HCT116 (cell line): ENCODE results near the gene AMN. TPM values are rescaled to one million over a fixed set of nuclear protein-coding genes. Genes with fewer than 3 reads are reported as not detected.

Experiments used
- ATAC-seq: fragments of 200-7000 bp; cut with Tn5 transposase; 2 replicates; pipeline ENCODE4 v1.9.1; 2020; ENCODE audit warnings: mild to moderate bottlenecking, moderate library complexity
- BruUV-seq: library from RNA; stranded (reverse); fragments of 400-500 nt; replicated peaks from 2 replicates; lab custom pipeline; 2021; lab: Mats Ljungman, UMichigan
- CTCF ChIA-PET: fragments of 300-600 bp; sonication (Branson Sonifier 250); formaldehyde crosslinking; loops from one replicate; lab custom pipeline; 2021; ENCODE audit warnings: antibody characterized with exemption; lab: Charles Lee
- POLR2A ChIA-PET: fragments of 300-600, 350-600 bp; sonication (Branson Sonifier 250); formaldehyde crosslinking; loops from one replicate; lab custom pipeline; 2021; ENCODE audit warnings: antibody characterized with exemption; lab: Charles Lee
- RAD21 ChIA-PET, 2 experiments: fragments of 300-600 bp; sonication (Branson Sonifier 250); formaldehyde crosslinking; loops; one replicate each; lab custom pipeline; 2023; ENCODE audit warnings: low total read pairs in 2 of 2; ENCODE audit not compliant: uncharacterized antibody in 2 of 2, unreplicated experiment in 2 of 2, low non-redundant PET in 1 of 2; lab: Charles Lee
- DNase-seq: peaks from one replicate; pipeline ENCODE4 v3.0.0-alpha.2; 2010; ENCODE audit warnings: low read depth, low spot score
- H2AFZ ChIP-seq: fragments of 200-600 bp; shearing (Covaris generic), sonication (generic); 2 replicates; pipeline ENCODE4 v1.6.1; 2017; ENCODE audit warnings: low read depth, mixed run types, mixed read lengths, antibody characterized with exemption, low read length; ENCODE audit not compliant: poor library complexity, severe bottlenecking
- H3K27ac ChIP-seq: 2 replicates; pipeline ENCODE4 v1.5.1; 2012; ENCODE audit warnings: low read depth, low read length
- H3K27me3 ChIP-seq: fragments of 200-600 bp; sonication (generic); 2 replicates; pipeline ENCODE4 v1.6.1; 2016; ENCODE audit warnings: mixed run types, low read length, mixed read lengths; ENCODE audit not compliant: insufficient read depth
- H3K36me3 ChIP-seq, 2 experiments: fragments of 200-500 bp in 1 of 2; fragments of 200-600 bp in 1 of 2; sonication (Bioruptor generic) in 1 of 2; sonication (generic) in 1 of 2; 2 replicates each; pipeline versions ENCODE4 v1.5.1 to v1.6.1; 2014 to 2016; ENCODE audit warnings: low read length in 2 of 2, inconsistent platforms in 1 of 2, mixed read lengths in 1 of 2, mixed run types in 1 of 2; ENCODE audit not compliant: insufficient read depth in 2 of 2, control insufficient read depth in 1 of 2
- H3K4me1 ChIP-seq, 2 experiments: fragments of 200-600 bp in 1 of 2; sonication (generic) in 1 of 2; 2 replicates each; pipeline versions ENCODE4 v1.5.1 to v1.6.1; 2012 to 2017; ENCODE audit warnings: low read length in 2 of 2, inconsistent platforms in 1 of 2, mild to moderate bottlenecking in 1 of 2, mixed read lengths in 1 of 2, mixed run types in 1 of 2, moderate library complexity in 1 of 2; ENCODE audit not compliant: insufficient read depth in 2 of 2, control insufficient read depth in 1 of 2
- H3K4me2 ChIP-seq: fragments of 200-600 bp; sonication (generic); 2 replicates; pipeline ENCODE4 v1.6.1; 2017; ENCODE audit warnings: mixed run types, low read length, mixed read lengths
- H3K4me3 ChIP-seq, 2 experiments: fragments of 200-600 bp in 1 of 2; sonication (generic) in 1 of 2; replicated peaks in 1 of 2; 2 replicates each; pipeline ENCODE4 v1.5.1; 2011 to 2016; ENCODE audit warnings: low read length in 2 of 2, control low read depth in 1 of 2, low read depth in 1 of 2, mild to moderate bottlenecking in 1 of 2, mixed read lengths in 1 of 2, mixed run types in 1 of 2
- H3K79me2 ChIP-seq: fragments of 200-600 bp; sonication (generic); 2 replicates; pipeline ENCODE4 v1.6.1; 2017; ENCODE audit warnings: mild to moderate bottlenecking, mixed run types, low read length, moderate library complexity, mixed read lengths; ENCODE audit not compliant: insufficient read depth
- H3K9ac ChIP-seq: fragments of 200-600 bp; sonication (generic); 2 replicates; pipeline ENCODE4 v1.6.1; 2016; ENCODE audit warnings: low read length, mixed read lengths
- H3K9me2 ChIP-seq: fragments of 200-600 bp; sonication (generic), shearing (Covaris generic); 2 replicates; pipeline ENCODE4 v1.6.1; 2017; ENCODE audit warnings: mixed run types, mild to moderate bottlenecking, moderate library complexity; ENCODE audit not compliant: insufficient read depth
- H3K9me3 ChIP-seq, 2 experiments: fragments of 200-500 bp in 1 of 2; fragments of 200-600 bp in 1 of 2; sonication (Bioruptor generic) in 1 of 2; sonication (generic) in 1 of 2; 2 replicates each; pipeline ENCODE4 v1.6.1; 2014 to 2017; ENCODE audit warnings: low read length in 2 of 2, mixed read lengths in 2 of 2, inconsistent platforms in 1 of 2, low read depth in 1 of 2, mild to moderate bottlenecking in 1 of 2, mixed run types in 1 of 2, moderate library complexity in 1 of 2; ENCODE audit not compliant: control insufficient read depth in 1 of 2, insufficient read depth in 1 of 2
- H4K20me1 ChIP-seq: fragments of 200-600 bp; sonication (generic), shearing (Covaris generic); 2 replicates; pipeline ENCODE4 v1.6.1; 2017; ENCODE audit warnings: mixed run types, mild to moderate bottlenecking, moderate library complexity; ENCODE audit not compliant: insufficient read depth
- CBX3 ChIP-seq: IDR thresholded peaks from 2 replicates; pipeline ENCODE4 v1.6.1; 2012; ENCODE audit warnings: low read depth
- CEBPB ChIP-seq: IDR thresholded peaks from 2 replicates; pipeline ENCODE4 v1.6.1; 2012; ENCODE audit warnings: low read depth
- EGR1 ChIP-seq: IDR thresholded peaks from 2 replicates; pipeline ENCODE4 v1.6.1; 2012; ENCODE audit warnings: low read depth
- EZH2 ChIP-seq: fragments of 200-600 bp; sonication (generic); IDR thresholded peaks from 2 replicates; pipeline ENCODE4 v1.6.1; 2017; ENCODE audit warnings: antibody characterized with exemption, mixed run types
- FOSL1 ChIP-seq: IDR thresholded peaks from 2 replicates; pipeline ENCODE4 v1.6.1; 2012; ENCODE audit warnings: low read depth
- POLR2A ChIP-seq: IDR thresholded peaks from 2 replicates; pipeline ENCODE4 v1.7.0; 2011; ENCODE audit warnings: borderline replicate concordance; ENCODE audit not compliant: insufficient read depth, insufficient read length; ENCODE audit errors: extremely low read depth
- POLR2AphosphoS5 ChIP-seq: IDR thresholded peaks from 2 replicates; pipeline ENCODE4 v1.6.1; 2011; ENCODE audit warnings: mild to moderate bottlenecking, low read depth, low read length, moderate library complexity
- RAD21 ChIP-seq: IDR thresholded peaks from 2 replicates; pipeline ENCODE4 v1.6.1; 2012; ENCODE audit warnings: low read depth, mild to moderate bottlenecking
- SRF ChIP-seq: IDR thresholded peaks from 2 replicates; pipeline ENCODE4 v1.6.1; 2012; ENCODE audit warnings: low read depth
- ZFX ChIP-seq: fragments of 450-650 bp; IDR thresholded peaks from 2 replicates; pipeline ENCODE4 v1.6.1; 2017
- intact Hi-C: fragments of 100-400 bp; cut with micrococcal nuclease; formaldehyde crosslinking; loops from 2 replicates; pipeline ENCODE4 v1.10.0; 2022
- total RNA-seq: library from RNA; stranded (reverse); gene quantifications from one replicate; pipeline ENCODE4 v1.2.1, GENCODE V29; 2021; ENCODE audit not compliant: unreplicated experiment
- TF ChIP-seq, protein P1 (sequence below): IDR thresholded peaks from 2 replicates; pipeline ENCODE4 v1.6.1; 2012
- TF ChIP-seq, protein P2 (sequence below): IDR thresholded peaks from 2 replicates; pipeline ENCODE4 v1.6.1; 2012; ENCODE audit warnings: low read depth
- TF ChIP-seq, protein P3 (sequence below), 3 experiments: fragments of 200-600 bp in 1 of 3; sonication (generic) in 1 of 3; IDR thresholded peaks in 2 of 3; conservative IDR thresholded peaks in 1 of 3; 2 replicates each; pipeline ENCODE4 v1.5.1; 2012 to 2017; ENCODE audit warnings: low read depth in 2 of 3, low read length in 2 of 3, antibody characterized with exemption in 1 of 3, borderline replicate concordance in 1 of 3, control low read depth in 1 of 3, mild to moderate bottlenecking in 1 of 3, mixed read lengths in 1 of 3, mixed run types in 1 of 3, moderate library complexity in 1 of 3; ENCODE audit not compliant: insufficient read depth in 1 of 3
- TF ChIP-seq, protein P4 (sequence below): IDR thresholded peaks from 2 replicates; pipeline ENCODE4 v1.6.1; 2012

Gene AMN
- total RNA-seq, 1 experiment from 2014 or later = 5.7 TPM

DNA sequence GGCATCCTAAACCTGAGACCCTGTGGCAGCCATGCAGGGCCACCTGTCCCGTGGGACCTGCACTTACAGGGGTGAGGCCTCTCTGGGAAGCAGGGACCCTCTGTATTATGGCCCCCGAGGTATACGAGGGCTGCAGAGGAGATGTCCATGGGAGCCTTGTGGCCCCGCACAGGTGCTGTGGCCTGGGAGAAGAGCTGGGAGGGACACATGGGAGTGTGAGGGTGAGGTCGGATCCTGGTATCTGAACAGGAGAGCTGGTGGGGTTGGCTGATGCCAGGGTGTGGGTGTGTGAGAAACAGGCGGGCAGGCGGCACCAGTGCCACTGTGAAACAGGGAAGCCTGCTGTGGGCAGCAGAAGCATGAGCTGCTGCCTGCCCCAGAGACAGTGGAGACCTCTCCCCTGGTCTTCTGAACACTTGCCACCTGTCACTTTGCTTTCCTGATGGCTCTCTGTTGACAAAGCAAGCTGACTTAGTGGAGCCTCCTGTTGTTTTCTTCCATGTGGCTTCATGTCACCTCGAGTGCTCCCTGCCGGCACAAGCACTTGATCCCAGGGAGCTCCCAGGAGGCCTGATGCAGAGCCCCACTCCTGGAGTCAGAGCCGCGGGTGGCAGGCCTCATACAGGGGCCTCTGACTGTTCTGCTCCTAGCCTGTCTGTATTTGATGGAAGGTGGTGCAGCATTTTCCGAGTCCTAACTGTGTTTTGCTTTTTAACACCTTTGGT, 19.8 kb upstream of the AMN start:
- ChIA-PET RAD21 (no interaction called here), CTCF (no interaction called here), POLR2A (no interaction called here)
- no peaks in the 10 kb centered on the region for H4K20me1 ChIP-seq
- H3K4me3 ChIP-seq = no peak overlapping the region
- no peak overlapping the region for H2AFZ ChIP-seq
- no peak overlapping the region for H3K4me2 ChIP-seq
- H3K9me3 ChIP-seq = no peaks in the 10 kb centered on the region
- peaks cover 0 to 17% of the 10 kb centered on the region in 2 experiments; a peak in 2 of 4 replicates for H3K36me3 ChIP-seq
- H3K4me1 ChIP-seq = no peaks in the 10 kb centered on the region
- H3K27ac ChIP-seq = no peak overlapping the region
- no peaks in the 10 kb centered on the region for H3K27me3 ChIP-seq
- ATAC-seq (no peak), DNase-seq (no peak)
- no peaks in the 10 kb centered on the region for H3K9me2 ChIP-seq
- no peaks in the 10 kb centered on the region for H3K79me2 ChIP-seq
- H3K9ac ChIP-seq = no peak overlapping the region
- no TSS peak for BruUV-seq
- TF ChIP-seq, protein P1, sequence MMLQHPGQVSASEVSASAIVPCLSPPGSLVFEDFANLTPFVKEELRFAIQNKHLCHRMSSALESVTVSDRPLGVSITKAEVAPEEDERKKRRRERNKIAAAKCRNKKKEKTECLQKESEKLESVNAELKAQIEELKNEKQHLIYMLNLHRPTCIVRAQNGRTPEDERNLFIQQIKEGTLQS = no peak
- no peak for TF ChIP-seq POLR2AphosphoS5
- intact Hi-C loops = no loop called here

DNA sequence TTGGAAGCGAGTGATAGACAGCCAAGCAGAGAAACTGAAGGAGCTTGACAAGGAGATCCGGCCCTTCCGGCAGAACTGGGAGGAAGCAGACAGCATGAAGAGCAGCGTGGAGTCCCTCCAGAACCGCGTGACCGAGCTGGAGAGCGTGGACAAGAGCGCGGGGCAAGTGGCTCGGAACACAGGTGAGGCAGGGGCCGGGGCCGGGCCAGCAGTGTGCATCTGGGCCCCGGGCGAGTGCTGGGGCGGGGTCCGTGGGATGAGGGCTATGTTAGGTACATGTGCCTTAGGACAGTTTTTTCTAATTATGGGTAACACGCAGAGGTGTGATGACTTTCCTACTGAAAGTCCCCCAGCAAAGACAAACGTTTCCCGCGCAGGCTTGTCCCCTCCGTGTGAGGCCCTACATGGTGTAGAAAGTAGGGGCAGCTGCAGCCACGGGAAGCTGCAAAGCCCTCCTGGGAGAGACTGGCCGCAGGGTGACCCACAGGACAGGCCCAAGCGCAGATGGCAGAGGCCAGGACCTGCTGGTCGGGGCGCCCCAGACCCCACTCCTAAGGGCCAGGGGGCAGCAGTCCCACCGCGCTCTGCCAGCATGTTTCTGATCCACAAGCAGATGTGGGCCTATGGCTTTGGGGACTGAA, 19.1 kb upstream of the AMN start:
- ChIA-PET POLR2A (no interaction called here), CTCF (no interaction called here), RAD21 (no interaction called here)
- peaks cover 0 to 15% of the 10 kb centered on the region in 2 experiments; a peak in 2 of 4 replicates for H3K36me3 ChIP-seq
- BruUV-seq = no TSS peak
- ATAC-seq (no peak), DNase-seq (no peak)
- H3K9ac ChIP-seq = no peak overlapping the region
- intact Hi-C loops = no loop called here
- H3K9me3 ChIP-seq = no peaks in the 10 kb centered on the region
- no peaks in the 10 kb centered on the region for H3K4me1 ChIP-seq
- no peak overlapping the region for H2AFZ ChIP-seq
- no peaks in the 10 kb centered on the region for H3K79me2 ChIP-seq
- H4K20me1 ChIP-seq = no peaks in the 10 kb centered on the region
- H3K4me3 ChIP-seq = no peak overlapping the region
- no peak overlapping the region for H3K27ac ChIP-seq
- no peaks in the 10 kb centered on the region for H3K27me3 ChIP-seq
- no peaks in the 10 kb centered on the region for H3K9me2 ChIP-seq
- no peak overlapping the region for H3K4me2 ChIP-seq
- TF ChIP-seq RAD21 (no peak), CEBPB (no peak), ZFX (no peak), EGR1 (no peak), CBX3 (no peak), POLR2A (no peak), FOSL1 (no peak), EZH2 (no peak), SRF (no peak)
- TF ChIP-seq, protein P1 = no peak
- TF ChIP-seq, protein P2, sequence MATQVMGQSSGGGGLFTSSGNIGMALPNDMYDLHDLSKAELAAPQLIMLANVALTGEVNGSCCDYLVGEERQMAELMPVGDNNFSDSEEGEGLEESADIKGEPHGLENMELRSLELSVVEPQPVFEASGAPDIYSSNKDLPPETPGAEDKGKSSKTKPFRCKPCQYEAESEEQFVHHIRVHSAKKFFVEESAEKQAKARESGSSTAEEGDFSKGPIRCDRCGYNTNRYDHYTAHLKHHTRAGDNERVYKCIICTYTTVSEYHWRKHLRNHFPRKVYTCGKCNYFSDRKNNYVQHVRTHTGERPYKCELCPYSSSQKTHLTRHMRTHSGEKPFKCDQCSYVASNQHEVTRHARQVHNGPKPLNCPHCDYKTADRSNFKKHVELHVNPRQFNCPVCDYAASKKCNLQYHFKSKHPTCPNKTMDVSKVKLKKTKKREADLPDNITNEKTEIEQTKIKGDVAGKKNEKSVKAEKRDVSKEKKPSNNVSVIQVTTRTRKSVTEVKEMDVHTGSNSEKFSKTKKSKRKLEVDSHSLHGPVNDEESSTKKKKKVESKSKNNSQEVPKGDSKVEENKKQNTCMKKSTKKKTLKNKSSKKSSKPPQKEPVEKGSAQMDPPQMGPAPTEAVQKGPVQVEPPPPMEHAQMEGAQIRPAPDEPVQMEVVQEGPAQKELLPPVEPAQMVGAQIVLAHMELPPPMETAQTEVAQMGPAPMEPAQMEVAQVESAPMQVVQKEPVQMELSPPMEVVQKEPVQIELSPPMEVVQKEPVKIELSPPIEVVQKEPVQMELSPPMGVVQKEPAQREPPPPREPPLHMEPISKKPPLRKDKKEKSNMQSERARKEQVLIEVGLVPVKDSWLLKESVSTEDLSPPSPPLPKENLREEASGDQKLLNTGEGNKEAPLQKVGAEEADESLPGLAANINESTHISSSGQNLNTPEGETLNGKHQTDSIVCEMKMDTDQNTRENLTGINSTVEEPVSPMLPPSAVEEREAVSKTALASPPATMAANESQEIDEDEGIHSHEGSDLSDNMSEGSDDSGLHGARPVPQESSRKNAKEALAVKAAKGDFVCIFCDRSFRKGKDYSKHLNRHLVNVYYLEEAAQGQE = no peak
- TF ChIP-seq, protein P3, sequence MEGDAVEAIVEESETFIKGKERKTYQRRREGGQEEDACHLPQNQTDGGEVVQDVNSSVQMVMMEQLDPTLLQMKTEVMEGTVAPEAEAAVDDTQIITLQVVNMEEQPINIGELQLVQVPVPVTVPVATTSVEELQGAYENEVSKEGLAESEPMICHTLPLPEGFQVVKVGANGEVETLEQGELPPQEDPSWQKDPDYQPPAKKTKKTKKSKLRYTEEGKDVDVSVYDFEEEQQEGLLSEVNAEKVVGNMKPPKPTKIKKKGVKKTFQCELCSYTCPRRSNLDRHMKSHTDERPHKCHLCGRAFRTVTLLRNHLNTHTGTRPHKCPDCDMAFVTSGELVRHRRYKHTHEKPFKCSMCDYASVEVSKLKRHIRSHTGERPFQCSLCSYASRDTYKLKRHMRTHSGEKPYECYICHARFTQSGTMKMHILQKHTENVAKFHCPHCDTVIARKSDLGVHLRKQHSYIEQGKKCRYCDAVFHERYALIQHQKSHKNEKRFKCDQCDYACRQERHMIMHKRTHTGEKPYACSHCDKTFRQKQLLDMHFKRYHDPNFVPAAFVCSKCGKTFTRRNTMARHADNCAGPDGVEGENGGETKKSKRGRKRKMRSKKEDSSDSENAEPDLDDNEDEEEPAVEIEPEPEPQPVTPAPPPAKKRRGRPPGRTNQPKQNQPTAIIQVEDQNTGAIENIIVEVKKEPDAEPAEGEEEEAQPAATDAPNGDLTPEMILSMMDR (IDR thresholded peaks at IDR 0.05 in 2 of 3, conservative IDR thresholded peaks at IDR 0.05 in 1 of 3; ENCODE audit: borderline replicate concordance in 1 of 3, insufficient read depth in 1 of 3, low read depth in 2 of 3, low read length in 2 of 3) = no peak
- TF ChIP-seq, protein P4, sequence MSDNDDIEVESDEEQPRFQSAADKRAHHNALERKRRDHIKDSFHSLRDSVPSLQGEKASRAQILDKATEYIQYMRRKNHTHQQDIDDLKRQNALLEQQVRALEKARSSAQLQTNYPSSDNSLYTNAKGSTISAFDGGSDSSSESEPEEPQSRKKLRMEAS = no peak
